ENCODE measurements around the gene ZC3H13. TPM values are rescaled to one million over a fixed set of nuclear protein-coding genes. Genes with fewer than 3 reads are reported as not detected.

The ZC3H13 gene
- total and polyA plus RNA-seq, 2 of the 8 experiments (the other 6 are each of a cell fraction or from before 2014, with no cell fraction given): 5.1 to 57.8 TPM

- Histone ChIP-seq H3K4me1 (replicated peaks in 1 of 4; ENCODE audit: control insufficient read depth in 3 of 4, insufficient read depth in 4 of 4, low read length in 3 of 4) (no peaks in the 10 kb centered on the region), H3K18ac (ENCODE audit: extremely low read depth, low read length) (no peak overlapping the region), H3K9me3 (ENCODE audit: insufficient read depth in 2 of 2, low read depth in 1 of 2, low read length in 1 of 2) (no peaks in the 10 kb centered on the region), H2AK5ac (ENCODE audit: low read depth, low read length) (no peak overlapping the region), H3K27me3 (replicated peaks in 1 of 4; ENCODE audit: control insufficient read depth in 3 of 4, extremely low read depth in 1 of 4, insufficient read depth in 3 of 4, low read length in 3 of 4) (no peaks in the 10 kb centered on the region), H3K27ac (ENCODE audit: low read depth, low read length) (no peak overlapping the region), H3K79me1 (ENCODE audit: low read depth, low read length) (no peaks in the 10 kb centered on the region), H3K14ac (ENCODE audit: insufficient read length) (no peak overlapping the region), H3K4me3 (ENCODE audit: extremely low read depth in 1 of 4, insufficient read depth in 2 of 4, low read depth in 3 of 4, low read length in 4 of 4) (no peak overlapping the region), H3K23me2 (ENCODE audit: low read depth, low read length) (no peaks in the 10 kb centered on the region), H2BK5ac (ENCODE audit: low read depth, low read length) (no peak overlapping the region), H3K9ac (replicated peaks in 1 of 4; ENCODE audit: extremely low read depth in 1 of 4, low read depth in 3 of 4, low read length in 3 of 4) (no peak overlapping the region), H2BK15ac (ENCODE audit: low read length) (no peak overlapping the region), H4K8ac (ENCODE audit: extremely low read depth, insufficient read depth, low read length) (no peak overlapping the region), H3K4ac (replicated peaks; ENCODE audit: insufficient read length, low read depth, low read length) (no peak overlapping the region), H3K56ac (replicated peaks; ENCODE audit: insufficient read length, low read depth, low read length) (no peak overlapping the region), H3K23ac (ENCODE audit: insufficient read length) (no peak overlapping the region), H4K91ac (replicated peaks; ENCODE audit: insufficient read length, low read length) (no peak overlapping the region), H4K20me1 (replicated peaks in 1 of 2; ENCODE audit: control insufficient read depth in 1 of 2, insufficient read depth in 2 of 2, low read length in 2 of 2) (no peaks in the 10 kb centered on the region), H2AFZ (ENCODE audit: low read length) (no peak overlapping the region), H2BK12ac (ENCODE audit: low read depth, low read length) (no peak overlapping the region), H3K36me3 (ENCODE audit: control insufficient read depth in 2 of 4, insufficient read depth in 4 of 4, low read length in 3 of 4) (peaks cover 0 to 56% (median 7%) of the 10 kb centered on the region in 4 experiments; a peak in 3 of 8 replicates), H3K4me2 (ENCODE audit: insufficient read depth in 1 of 2, low read depth in 2 of 2, low read length in 2 of 2) (no peak overlapping the region), H2BK120ac (replicated peaks; ENCODE audit: low read depth, low read length) (no peak overlapping the region), H2BK20ac (ENCODE audit: low read length) (no peak overlapping the region), H3K79me2 (ENCODE audit: control insufficient read depth in 1 of 2, insufficient read depth in 2 of 2, low read length in 2 of 2) (no peaks in the 10 kb centered on the region), H4K5ac (ENCODE audit: insufficient read length, low read depth, low read length) (no peak overlapping the region)
- 86% methylated on average over 6 of the region's 6 CpGs; no CpG with 5 or more reads in 1 of the 2 experiments for WGBS, 2 experiments (ENCODE audit: extremely low coverage in 1 of 2, insufficient coverage in 1 of 2, insufficient read length in 1 of 2, insufficient replicate concordance in 2 of 2, low coverage in 1 of 2, low lambda C conversion rate in 2 of 2, missing lambda C conversion rate in 1 of 2)
- CTCF ChIA-PET (ENCODE audit: partially characterized antibody): no interaction called here
- POLR2A ChIA-PET (ENCODE audit: partially characterized antibody): no interaction called here
- DNase-seq (ENCODE audit: low read depth in 1 of 2, low spot score in 2 of 2) (no peak), FAIRE-seq (no peak)
- TF ChIP-seq CEBPB (IDR thresholded peaks at IDR 0.05; ENCODE audit: low read depth, low read length) (no peak), BRCA1 (IDR thresholded peaks at IDR 0.05; ENCODE audit: low read depth, low read length) (no peak), RNF2 (IDR thresholded peaks at IDR 0.05; ENCODE audit: borderline replicate concordance, low read depth, low read length, missing control alignments, poor library complexity, severe bottlenecking) (no peak), JUN (IDR thresholded peaks at IDR 0.05; ENCODE audit: low read depth, low read length) (no peak), USF2 (IDR thresholded peaks at IDR 0.05; ENCODE audit: low read length) (no peak), CHD2 (IDR thresholded peaks at IDR 0.05; ENCODE audit: low read length) (no peak), CBX8 (IDR thresholded peaks at IDR 0.05; ENCODE audit: borderline replicate concordance, low read depth, low read length) (no peak), TAF7 (optimal IDR thresholded peaks at IDR 0.05; ENCODE audit: borderline replicate concordance, low read depth, low read length) (no peak), BCL11A (IDR thresholded peaks at IDR 0.05; ENCODE audit: low read depth in 2 of 2, low read length in 2 of 2) (no peak), GABPA (IDR thresholded peaks at IDR 0.05; ENCODE audit: borderline replicate concordance, insufficient read depth, low read length) (no peak), EP300 (IDR thresholded peaks at IDR 0.05; ENCODE audit: borderline replicate concordance in 1 of 2, low read depth in 2 of 2, low read length in 2 of 2) (no peak), TBP (IDR thresholded peaks at IDR 0.05; ENCODE audit: low read depth, low read length) (no peak)
Observed at GRCh38 chr13:46006688-46007452, 45.7 kb downstream of the ZC3H13 start.

Data from H1 (cell line).